OCI-LY1 (cell line): Measurements from ENCODE around the gene NFKBIB.
"Not testable (repeated sequence)": the region's sequence is repeated elsewhere in the genome, so short reads cannot be mapped to it uniquely, and the experiment has no call there.

Source experiments
- CTCF ChIP-seq: fragments of 200-600 bp; sonication (generic), shearing (Covaris generic); IDR thresholded peaks from 2 replicates; pipeline ENCODE4 v1.5.1; 2017; ENCODE audit warnings: mild to moderate bottlenecking, antibody characterized with exemption, low read length, moderate library complexity, mixed read lengths
- EZH2 ChIP-seq: fragments of 200-600 bp; sonication (generic), shearing (Covaris generic); IDR thresholded peaks from 2 replicates; pipeline ENCODE4 v1.8.0; 2017; ENCODE audit warnings: borderline replicate concordance, mixed run types, mild to moderate bottlenecking, antibody characterized with exemption, low read length, moderate library complexity, mixed read lengths

DNA sequence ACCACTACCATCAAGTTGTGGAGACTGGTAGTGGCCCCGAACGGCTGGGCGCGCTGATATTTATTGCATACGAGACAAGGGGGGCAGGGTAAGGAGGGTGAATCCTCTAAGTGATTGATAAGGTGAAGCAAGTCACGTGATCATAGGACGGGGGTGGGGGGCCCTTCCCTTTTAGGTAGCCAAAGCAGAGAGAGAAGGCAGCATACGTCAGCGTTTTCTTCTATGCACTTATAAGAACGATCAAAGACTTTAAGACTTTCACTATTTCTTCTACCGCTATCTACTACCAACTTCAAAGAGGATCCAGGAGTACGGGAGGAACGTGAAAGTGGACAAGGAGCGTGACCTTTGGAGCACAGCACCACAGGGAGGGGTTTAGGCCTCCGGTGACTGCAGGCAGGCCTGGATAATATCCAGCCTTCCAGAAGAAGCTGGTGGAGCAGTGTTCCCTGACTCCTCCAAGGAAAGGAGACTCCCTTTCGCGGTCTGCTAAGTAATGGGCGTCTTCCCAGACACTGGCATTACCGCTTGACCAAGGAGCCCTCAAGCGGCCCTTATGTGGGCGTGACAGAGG is 40.1 kb upstream of the NFKBIB start:
- not testable (repeated sequence) for TF ChIP-seq CTCF, EZH2
